Measurements from ENCODE around the gene TRIM38.
A peak's percentile ranks its signal among the peaks of the same experiment; 100 is the strongest.
"Not testable (repeated sequence)": the region's sequence is repeated elsewhere in the genome, so short reads cannot be mapped to it uniquely, and the experiment has no call there.

TRIM38 gene, protein sequence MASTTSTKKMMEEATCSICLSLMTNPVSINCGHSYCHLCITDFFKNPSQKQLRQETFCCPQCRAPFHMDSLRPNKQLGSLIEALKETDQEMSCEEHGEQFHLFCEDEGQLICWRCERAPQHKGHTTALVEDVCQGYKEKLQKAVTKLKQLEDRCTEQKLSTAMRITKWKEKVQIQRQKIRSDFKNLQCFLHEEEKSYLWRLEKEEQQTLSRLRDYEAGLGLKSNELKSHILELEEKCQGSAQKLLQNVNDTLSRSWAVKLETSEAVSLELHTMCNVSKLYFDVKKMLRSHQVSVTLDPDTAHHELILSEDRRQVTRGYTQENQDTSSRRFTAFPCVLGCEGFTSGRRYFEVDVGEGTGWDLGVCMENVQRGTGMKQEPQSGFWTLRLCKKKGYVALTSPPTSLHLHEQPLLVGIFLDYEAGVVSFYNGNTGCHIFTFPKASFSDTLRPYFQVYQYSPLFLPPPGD

DNA sequence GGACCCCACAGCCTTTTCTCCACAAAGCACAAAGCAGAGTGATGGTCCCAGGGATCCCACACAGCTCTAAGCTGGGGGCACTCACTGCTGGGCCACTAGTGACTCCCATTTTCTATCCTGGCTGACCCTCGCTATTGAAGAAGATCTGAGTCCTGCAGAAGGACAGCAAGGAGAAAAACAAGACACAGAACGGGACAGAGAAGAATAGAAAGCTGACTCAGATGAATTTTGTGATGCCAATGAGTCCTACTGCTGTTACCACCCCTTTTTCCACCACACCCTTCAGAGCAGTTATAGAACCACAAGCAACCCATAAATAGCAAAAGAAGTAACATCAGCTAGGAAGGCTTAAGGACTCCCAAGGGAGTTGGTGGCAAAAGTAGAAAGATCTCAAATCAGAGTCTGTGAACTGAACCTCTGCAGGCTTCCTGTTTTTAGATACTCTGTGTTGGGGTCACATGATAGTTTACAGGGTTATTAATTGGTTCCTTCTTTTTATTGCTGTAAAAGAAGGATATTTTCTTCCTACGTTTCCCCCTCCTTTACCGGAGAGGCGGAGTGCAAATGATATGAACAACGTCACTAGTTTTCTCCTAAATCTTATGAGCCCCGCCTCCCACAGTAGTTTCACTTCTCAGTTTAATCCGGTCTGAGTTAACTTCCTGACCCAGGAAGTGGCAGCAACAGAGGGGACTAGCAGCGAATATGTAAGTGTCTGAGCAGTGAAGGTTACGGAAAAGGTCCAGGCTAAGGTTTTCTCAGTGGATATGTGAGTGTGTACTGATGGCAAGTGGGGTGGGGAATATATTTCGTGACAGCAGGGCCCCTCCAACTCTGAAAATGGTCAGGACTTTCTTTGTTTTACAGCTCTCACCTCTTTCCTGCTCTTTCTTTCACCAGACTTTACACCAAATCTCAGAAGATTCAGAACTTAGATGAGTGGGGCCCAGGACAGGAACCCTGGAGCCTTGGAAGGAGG lies at the start of gene TRIM38:
TRIM38 (plus strand) TSS at position 654 of the 979 bp plus-strand sequence. CDS start 3,721 bp downstream, outside the sequence.
- DNase-seq = peak; percentile 56

DNA sequence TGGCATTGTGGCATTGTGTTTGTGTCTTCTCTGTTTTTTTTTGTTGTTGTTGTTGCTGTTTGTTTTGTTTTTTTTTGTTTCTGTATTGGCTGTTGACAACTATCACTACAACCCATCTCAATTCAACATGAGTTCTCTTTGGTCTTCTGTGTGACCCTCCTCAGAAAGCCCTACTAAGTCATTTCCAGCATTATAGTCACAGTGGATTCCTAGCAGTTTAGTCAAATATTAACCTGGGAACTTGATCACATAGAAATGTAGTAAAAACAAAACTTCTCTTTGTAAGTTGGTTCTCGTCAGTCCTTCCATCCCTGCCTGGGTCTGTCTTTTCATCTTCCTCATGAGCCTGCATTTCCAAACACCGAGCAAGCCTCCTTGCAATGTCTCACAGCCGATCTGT lies 48.9 kb upstream of the TRIM38 start:
- no peak for DNase-seq

DNA sequence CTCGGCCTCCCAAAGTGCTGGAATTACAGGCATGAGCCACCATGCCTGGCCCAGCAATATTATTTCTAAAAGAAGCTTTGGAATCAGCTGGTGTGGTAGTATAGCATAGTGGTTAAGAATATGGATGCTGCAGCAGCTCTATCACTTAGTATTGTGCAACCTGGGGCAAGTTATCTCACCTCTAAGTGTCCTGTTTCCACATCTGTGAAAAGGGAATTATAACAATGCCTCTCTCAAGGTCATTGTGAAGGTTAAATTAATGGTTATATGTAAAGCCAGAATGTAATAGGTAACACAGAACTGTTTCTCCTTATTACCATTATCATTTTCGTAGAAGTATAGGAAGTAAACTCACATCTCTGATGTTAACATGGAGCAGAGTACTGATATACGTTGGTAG lies 46.3 kb upstream of the TRIM38 start:
- no peak for DNase-seq

DNA sequence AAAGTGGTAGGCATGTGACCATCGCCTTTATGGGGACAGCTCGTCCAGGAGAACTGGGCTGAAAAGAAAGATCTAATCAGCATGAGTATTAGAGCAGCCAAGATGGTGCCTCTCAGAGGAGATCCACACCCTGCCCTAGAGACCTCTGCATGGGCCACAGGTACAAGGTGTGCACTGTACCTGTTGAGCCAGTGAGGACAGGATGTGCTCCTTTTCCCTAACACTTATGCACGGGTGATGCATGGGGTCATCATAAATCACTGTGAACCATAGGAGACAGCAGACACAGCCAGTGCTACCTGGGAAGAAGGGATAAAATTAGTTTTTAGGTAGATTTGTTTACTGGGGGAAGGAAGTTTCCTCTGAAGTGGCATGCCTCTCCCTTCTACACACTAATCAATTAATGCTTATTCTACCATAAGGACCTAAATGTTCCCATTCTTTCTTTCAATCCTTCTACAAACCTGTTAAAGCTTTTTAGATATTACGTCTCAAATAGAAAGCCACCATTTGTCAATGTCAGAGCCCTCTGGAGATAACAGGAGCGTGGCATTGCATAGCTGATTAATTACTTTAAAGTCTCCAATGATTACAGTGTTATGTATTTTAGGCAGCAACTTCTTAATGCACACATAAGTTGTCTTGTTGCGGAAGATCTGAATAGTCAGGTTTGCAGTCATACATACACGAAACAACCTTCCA lies 45.7 kb upstream of the TRIM38 start:
- DNase-seq = no peak

DNA sequence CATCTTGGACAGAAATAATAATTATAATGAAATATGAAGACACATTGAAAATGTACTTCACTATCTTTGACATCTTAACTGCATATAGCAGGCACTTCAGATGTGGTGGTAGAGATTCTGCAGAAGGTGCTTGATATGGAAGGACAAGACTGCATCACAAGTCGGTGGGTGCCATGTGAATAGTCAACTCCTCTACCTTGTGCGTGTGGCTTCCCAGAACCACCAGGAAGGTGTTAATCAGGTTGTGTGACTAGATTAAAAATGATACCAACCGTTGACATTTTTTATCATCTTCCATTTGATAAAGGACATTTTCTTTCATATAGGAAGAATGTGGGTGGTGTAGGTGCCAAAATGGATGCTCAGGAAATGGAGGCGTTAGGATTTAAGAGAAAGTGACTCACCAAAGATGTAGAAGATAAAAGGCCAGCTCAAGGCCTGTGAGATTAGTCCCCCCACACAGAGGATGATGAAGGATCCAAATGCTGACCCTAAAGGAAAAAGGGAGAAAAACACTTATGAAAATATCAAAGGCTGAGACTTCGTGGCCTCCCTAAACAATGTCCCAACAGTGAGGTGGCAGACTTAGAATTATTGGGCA lies 44.4 kb upstream of the TRIM38 start:
- DNase-seq = no peak

DNA sequence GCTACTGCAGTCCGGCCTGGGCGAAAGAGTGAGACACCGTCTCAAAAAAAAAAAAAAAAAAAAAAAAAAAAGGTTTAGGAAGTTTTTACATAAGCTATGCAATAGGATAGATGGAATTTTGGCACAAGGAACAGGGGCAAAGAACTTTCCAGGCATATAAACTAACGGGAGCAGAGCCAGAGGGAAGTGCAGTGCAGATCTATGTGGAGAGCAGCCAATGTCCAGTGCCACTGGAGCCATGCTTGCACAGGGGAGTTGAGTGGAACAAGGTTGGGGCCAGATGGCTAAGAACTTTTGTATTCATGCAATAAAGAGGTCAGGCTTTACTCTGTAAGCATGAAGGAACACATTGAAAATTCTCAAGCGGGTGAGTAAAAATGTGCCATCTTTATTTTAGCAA lies 42.9 kb upstream of the TRIM38 start:
- DNase-seq = no peak

DNA sequence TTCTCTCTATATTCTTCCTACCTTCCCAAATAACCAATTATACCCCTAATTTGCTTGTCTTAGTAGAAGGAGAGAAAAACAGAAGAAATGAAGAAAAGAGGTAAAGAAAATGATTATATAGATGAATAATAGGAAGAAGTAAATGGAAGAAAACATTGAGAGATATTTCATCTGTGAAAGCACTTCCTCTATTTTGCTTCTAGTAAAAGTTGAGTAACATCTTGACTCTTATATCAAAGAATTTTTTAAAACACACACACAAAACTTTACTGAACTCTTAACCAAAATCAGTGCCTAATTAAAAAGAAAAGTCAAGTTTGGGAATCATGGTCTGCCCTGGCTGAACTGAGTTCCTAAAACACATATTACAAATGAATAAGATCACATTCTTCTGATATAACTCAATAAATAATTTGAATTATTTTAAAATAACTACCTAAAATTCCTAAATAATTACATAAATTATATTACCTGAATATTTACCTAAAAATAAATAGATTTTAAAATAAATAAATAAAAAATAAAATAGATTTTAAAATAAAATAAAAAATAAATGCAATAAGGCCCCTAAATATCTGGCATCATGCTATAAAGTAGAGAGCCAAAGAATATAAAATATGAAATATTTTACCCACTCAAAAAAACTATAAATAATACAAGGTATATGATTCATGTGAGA lies 40.9 kb upstream of the TRIM38 start:
- no peak for DNase-seq

DNA sequence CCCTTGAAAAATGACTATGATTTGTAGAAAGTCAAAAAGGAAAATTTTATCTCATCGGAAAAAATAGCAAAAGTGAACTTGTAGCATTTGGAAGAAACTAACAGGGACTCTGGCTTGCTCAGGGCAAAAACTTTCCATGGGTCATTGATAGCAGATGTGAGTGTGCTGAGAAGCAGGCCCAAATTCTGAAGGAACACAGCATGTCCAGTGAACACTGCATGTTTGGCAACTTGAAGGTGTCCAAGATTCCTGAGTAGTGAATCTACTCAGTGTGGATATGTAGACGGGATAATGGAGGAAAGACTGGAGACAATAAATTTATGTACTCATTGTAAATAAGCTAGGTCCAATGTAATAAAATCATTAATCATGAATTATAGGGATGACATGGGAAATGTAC lies 40.3 kb upstream of the TRIM38 start:
- DNase-seq = no peak

DNA sequence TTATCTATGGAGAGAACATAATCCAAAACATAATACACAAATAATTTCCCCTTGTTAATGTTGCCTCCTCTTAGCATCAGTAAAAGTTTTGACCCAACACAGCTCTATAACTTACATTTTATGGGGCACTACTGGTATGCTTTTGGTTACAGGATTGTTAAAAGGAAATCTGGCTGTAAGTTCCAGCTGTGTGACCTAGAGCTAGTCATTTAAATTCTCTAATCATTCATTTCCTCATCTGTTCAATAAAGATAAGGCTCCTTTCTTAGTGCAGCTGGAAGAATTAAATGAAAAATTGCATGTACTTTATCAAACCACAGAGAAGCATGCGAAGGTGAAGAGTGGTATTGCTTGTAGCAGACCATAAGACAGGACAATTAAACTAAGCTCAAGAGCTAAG lies 36.7 kb upstream of the TRIM38 start:
- DNase-seq = no peak

DNA sequence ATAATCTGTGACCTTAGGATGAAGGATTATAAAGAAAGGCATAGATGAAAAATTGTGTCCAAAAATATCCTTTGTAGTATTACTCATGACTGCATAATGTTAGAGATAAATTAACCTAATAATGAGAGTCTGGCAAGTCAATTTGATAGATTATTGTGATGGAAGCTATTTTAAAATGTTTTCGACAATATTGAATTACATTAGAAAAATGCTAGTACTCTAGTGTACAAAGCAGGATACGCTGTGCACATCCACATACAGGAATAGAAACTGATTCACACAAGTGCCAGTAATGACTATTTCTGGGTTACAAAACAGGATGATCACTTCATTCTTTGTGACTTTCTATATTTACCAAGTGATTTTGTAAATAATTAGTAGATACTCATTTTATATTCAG lies 35.4 kb upstream of the TRIM38 start:
- DNase-seq = no peak

DNA sequence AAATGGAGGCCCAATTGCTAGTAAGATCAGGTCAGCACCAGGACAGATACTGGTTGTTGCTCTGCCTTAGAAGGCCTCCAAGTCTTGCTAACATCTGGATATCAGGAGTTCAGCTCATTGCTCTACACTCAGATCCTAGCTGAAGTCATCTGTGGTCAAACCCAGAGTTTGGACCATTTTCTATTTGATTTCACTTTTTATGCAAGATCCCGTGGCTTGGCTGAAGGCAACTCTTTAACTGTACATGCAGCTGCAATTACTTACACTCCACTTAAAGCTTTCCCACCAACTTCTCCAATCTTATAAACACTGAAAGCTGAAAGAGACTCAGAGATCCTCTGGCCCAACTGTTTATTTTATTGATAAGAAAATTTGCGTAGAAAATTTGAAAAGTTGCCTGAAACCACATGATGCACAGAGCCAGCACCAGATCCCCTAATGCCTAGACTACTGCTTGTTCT lies 34.8 kb upstream of the TRIM38 start:
- no peak for DNase-seq

DNA sequence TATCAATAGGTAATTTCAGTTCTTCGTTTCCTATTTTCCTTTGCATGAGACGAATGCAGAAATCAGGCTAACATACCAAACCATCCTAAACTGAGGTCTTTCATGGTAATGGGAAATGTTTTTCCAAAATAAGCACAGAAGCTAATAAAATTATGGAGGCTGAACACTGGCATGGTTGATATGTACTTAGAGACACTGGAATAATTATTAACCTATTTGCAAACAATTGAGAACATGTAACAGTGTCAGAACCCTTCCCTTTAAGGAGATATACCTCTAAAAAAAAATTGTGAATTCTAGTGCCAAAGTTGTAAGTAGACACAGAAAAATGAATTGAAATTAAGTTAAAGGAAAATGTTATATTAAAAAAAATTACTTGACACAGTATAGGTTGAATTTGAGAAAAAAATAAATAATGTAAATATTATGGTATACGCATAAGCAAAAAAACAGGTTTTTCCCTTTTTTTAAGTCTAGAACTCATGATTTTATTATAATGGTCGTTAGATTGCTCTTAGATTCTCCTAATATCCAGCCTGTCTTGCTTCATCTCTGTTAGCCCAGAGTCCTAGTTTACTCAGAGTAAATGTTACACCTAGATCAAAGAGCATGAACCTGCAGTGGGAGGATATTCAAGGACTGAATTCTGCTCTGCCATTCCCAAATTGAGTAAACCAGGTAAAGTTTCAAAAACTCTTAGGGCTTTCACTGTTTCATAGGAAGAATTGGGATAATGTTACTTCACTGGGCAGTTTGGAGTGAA lies 33.9 kb upstream of the TRIM38 start:
- DNase-seq = no peak

DNA sequence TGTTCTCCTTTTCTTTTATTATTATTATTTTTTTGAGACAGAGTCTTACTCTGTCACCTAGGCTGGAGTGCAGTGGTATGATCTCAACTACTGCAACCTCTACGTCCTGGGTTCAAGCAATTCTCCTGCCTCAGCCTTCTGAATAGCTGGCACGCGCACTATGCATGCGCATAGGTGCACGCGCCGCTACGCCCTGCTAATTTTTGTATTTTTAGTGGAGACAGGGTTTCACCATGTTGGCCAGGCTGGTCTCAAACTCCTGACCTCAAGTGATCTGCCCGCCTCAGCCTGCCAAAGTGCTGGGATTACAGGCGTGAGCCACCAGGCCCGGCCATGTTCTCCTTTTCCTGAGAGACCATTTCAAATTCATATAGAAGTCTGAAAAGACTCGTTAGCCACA lies 32.8 kb upstream of the TRIM38 start:
- DNase-seq = not testable (repeated sequence)

DNA sequence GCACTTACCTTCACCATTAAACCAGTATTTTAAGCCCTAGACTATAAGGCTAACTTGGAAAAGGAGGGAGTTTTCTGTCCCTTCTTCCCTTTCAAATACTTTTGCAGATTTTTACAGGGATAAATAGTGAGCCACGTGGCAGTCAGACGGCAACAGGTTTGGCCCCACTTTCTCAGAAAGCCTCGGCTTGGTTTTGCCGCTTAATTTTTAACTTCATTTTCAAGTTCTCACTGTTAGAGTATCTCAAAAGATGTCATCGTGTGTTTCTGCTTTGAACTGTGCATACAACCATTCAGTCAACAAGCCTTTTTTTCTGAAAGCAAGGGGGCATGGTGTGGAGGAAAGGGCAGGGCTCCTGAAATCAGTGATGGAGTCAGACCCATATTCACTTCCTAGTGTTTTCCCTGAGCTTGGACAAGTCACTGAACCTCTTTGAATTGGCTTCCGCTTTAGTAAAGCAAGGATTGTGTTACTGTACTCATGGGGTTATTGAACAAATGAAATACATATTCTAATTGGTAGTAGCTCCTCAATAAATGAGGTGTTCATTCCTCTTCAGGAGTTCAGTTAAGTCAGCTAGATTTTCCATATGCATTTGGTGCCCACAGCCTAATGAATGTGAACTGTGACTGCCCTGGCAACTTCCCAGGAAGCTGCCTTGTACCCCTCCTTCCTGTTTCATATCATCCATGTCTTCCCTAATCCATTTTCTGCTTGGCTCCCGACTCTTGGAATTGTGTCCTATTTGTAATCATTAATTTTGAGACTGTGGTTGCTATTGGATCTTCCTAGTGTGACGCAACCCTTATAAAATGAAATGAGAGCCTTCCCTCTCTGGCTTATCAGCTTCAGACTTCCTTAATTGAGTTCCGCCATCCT lies 31.8 kb upstream of the TRIM38 start, which contains the start of gene SLC17A2:
SLC17A2 (minus strand) TSS at position 160 of the 879 bp plus-strand sequence. CDS start 4,895 bp downstream, outside the sequence.
- DNase-seq = no peak

DNA sequence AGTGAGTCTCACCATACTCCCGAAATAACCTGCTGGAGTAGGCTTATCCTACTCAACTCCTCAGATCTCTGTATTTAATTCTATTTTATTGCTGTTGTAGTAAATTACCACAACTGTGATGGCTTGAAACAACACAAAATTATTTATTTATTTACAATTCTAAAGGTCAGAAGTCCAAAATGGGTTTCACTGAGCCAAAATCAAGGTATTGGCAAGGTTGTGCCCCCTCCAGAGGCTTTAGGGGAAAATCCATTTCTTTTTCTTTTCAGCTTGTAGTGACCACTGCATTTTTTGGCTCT lies 31.2 kb upstream of the TRIM38 start:
- DNase-seq = no peak

DNA sequence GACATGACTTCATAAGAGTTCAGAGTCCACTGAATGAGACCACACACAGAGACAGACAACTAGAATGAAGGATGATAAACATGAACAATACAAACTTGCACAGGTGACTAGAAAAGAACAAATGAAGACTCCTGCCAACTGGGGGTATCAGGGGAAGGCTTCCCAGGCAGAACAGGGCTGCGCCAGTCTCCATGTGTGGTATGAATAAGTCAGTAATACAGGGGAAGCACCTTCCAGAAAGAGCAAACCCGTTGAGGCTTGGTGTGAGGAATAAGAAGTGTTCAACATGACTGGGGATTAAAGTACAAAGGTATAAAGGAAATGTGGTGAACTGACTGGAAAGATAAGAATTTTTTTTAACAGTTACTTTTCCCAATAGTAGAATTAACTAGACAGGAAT lies 28.4 kb upstream of the TRIM38 start:
- DNase-seq = no peak

DNA sequence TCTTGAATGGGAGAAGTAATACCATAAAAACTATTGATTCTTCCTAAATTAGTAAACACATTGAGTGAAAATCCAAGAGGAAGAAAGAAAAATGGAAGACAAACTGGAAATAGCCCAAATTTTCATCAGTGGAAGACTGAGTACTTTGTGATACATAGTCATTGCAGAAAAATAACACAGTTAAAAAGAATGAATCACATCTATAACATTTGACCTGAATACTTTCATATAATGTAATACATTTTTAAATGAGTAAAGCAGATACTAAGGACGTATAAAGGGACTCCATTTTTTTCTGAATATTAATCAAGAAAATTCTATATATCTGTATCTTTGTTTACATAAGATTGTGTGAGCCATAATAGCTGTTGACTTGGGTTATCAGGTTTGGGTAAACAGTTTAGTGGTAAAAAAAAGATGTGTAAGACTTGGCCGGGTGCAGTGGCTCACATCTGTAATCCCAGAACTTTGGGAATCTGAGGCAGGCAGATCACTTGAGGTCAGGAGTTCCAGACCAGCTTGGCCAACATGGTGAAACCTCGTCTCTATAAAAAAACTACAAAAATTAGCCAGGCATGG lies 27.8 kb upstream of the TRIM38 start:
- no peak for DNase-seq

DNA sequence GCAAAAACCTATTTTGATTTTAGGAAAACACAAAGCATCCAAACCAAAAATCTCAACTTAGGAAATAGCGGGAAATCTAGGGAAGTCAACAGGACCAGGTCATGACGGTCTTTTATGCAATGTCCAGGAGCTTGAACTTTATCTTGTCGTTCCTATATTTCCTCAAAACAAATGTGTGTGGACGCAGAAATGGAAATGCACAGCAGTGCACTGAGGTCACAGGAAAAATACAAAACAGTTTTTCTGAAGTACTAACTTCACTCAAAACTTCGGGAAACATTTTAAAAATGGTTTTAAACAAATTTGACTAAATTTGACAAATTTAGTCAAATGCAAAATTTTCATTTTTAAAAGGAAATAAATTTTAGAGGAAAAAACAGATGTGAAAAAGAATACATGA lies 26.6 kb upstream of the TRIM38 start:
- DNase-seq = no peak

DNA sequence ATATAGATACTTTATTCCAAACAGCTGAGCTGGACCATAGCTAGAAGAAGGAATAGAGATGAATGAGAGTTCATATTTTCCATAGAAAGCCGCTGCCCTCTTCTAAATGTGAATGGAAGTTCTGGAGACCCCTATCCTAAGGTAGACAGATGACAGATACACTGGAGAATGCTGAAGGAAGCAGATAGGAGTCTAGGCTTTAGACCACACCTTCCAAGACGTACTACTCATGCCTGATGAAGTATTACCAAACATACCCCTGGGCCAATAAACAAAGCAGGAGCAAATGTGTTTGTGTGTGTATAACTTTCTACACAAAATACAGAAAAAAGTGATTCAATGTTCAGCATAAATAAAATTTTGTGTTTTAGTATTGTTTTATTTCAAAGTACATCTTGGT lies 23.0 kb upstream of the TRIM38 start:
- DNase-seq = no peak

Measured in activated effector memory CD4-positive, alpha-beta T cell treated with Interleukin-2 at 50 U/mL for 16 hours (primary cell).